ENCODE data around the gene NCKAP5. TPM values are rescaled to one million over a fixed set of nuclear protein-coding genes. Genes with fewer than 3 reads are reported as not detected.
"Not testable (repeated sequence)": the region's sequence is repeated elsewhere in the genome, so short reads cannot be mapped to it uniquely, and the experiment has no call there.

The NCKAP5 gene
- total RNA-seq, 2 donors from 2014 or later = not detected

GRCh38 chr2:133470446-133470845 is 97.8 kb downstream of the NCKAP5 start:
- DNase-seq (ENCODE audit: low spot score in 2 of 2); H3K9me3 Mint-ChIP-seq; H3K36me3 Mint-ChIP-seq; H3K27ac Mint-ChIP-seq; ATAC-seq: not testable (repeated sequence)

DNA sequence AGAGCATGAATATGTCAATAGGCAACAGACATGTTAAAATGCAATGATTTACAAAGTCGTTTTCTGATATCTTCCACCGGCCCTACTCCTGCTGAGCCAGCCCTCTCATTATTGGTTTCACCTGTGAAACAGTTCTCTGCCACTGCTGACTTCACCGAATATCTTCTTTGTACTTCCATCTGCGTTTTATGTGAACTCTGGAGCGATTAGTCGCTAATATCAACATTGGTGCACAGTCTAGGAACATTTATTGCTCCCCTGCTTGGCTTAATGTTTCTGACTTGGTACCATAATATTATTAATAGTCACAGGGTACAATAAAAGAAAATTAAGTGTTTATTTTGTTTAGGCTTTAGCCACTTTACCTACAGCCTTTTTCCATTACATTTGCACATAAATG is 105.5 kb downstream of the NCKAP5 start:
- ATAC-seq (no peak), DNase-seq (ENCODE audit: low spot score in 2 of 2) (no peak)
- Mint-ChIP-seq H3K9me3 (no peaks in the 10 kb centered on the region), H3K36me3 (no peaks in the 10 kb centered on the region), H3K27ac (no peak overlapping the region)

GRCh38 chr2:133461484-133461883 is 106.8 kb downstream of the NCKAP5 start:
- Mint-ChIP-seq H3K36me3 (no peaks in the 10 kb centered on the region), H3K9me3 (no peaks in the 10 kb centered on the region), H3K27ac (no peak overlapping the region)
- DNase-seq (ENCODE audit: low spot score in 2 of 2) = no peak
- no peak for ATAC-seq

- no peak for DNase-seq (ENCODE audit: low spot score in 2 of 2)
- H3K9me3 Mint-ChIP-seq = no peaks in the 10 kb centered on the region
- ATAC-seq = no peak
- no peaks in the 10 kb centered on the region for H3K36me3 Mint-ChIP-seq
- no peak overlapping the region for H3K27ac Mint-ChIP-seq
Measured at GRCh38 chr2:133459590-133459989, 108.7 kb downstream of the NCKAP5 start.

GRCh38 chr2:133458280-133458679 is 110.0 kb downstream of the NCKAP5 start:
- no peak overlapping the region for H3K27ac Mint-ChIP-seq
- DNase-seq (ENCODE audit: low spot score in 2 of 2) = no peak
- no peak for ATAC-seq
- no peaks in the 10 kb centered on the region for H3K9me3 Mint-ChIP-seq
- no peaks in the 10 kb centered on the region for H3K36me3 Mint-ChIP-seq

- ATAC-seq = no peak
- Mint-ChIP-seq H3K27ac (no peak overlapping the region), H3K36me3 (no peaks in the 10 kb centered on the region)
Measured at GRCh38 chr2:133457861-133458260, 110.4 kb downstream of the NCKAP5 start.

GRCh38 chr2:133456971-133457370 is 111.3 kb downstream of the NCKAP5 start:
- no peak for ATAC-seq
- Mint-ChIP-seq H3K27ac (no peak overlapping the region), H3K36me3 (no peaks in the 10 kb centered on the region), H3K9me3 (peaks cover 0 to 4% of the 10 kb centered on the region in 2 donors)
- DNase-seq (ENCODE audit: low spot score in 2 of 2) = no peak

More at GRCh38 chr2:133457861-133458260, 110.4 kb downstream of the NCKAP5 start:
- peaks cover 0 to 2% of the 10 kb centered on the region in 2 donors for H3K9me3 Mint-ChIP-seq
- no peak for DNase-seq (ENCODE audit: low spot score in 2 of 2)

GRCh38 chr2:133456156-133456555 is 112.1 kb downstream of the NCKAP5 start:
- Mint-ChIP-seq H3K36me3 (no peaks in the 10 kb centered on the region), H3K9me3 (peaks cover 0 to 4% of the 10 kb centered on the region in 2 donors), H3K27ac (no peak overlapping the region)
- ATAC-seq = no peak
- DNase-seq (ENCODE audit: low spot score in 2 of 2) = no peak

- H3K9me3 Mint-ChIP-seq = peaks cover 0 to 4% of the 10 kb centered on the region in 2 donors
- DNase-seq (ENCODE audit: low spot score in 2 of 2) (no peak), ATAC-seq (no peak)
- no peaks in the 10 kb centered on the region for H3K36me3 Mint-ChIP-seq
- H3K27ac Mint-ChIP-seq = no peak overlapping the region
Measured at GRCh38 chr2:133453032-133453431, 115.2 kb downstream of the NCKAP5 start.

DNA sequence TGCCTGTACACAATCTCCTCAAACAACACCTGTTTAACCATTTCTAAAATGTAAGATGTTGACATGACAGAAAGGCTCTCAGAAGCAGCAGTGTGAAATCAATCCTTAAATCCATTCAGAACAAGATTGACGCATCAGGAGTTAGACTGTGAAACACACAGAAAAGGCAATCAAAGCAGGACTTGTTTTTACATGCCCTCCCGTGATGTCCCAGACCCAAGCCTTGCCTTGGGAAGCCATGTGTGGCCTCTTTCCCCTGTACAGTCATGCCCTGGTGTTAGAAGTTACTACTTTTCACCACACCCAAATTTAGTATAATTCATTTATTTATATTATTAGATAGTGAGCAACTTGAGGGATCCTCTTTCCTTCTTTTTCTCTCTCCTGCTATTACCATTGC is 115.7 kb downstream of the NCKAP5 start:
- Mint-ChIP-seq H3K27ac (no peak overlapping the region), H3K9me3 (peaks cover 0 to 4% of the 10 kb centered on the region in 2 donors), H3K36me3 (no peaks in the 10 kb centered on the region)
- DNase-seq (ENCODE audit: low spot score in 2 of 2) = no peak
- ATAC-seq = no peak

DNA sequence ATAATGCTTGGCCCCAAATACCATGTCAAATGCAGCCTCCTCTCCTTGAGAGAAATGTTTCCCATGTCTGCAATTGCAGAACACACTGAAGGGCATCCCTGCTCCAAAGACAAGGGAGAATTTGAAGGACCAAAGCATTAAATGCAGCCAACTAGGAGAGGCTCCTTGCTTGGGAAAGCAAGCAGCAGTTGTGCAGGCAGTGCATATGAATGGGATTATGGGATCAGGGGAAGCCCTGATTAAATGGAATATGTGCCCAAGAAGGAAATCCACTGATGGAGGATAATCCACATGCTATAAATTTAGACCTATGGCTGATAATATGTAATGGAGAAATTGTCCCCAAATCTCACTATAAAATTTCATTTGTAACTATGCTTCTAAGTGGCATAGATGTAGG is 116.1 kb downstream of the NCKAP5 start:
- H3K36me3 Mint-ChIP-seq = no peaks in the 10 kb centered on the region
- ATAC-seq (no peak), DNase-seq (ENCODE audit: low spot score in 2 of 2) (no peak)
- H3K27ac Mint-ChIP-seq = no peak overlapping the region
- H3K9me3 Mint-ChIP-seq = peaks cover 0 to 4% of the 10 kb centered on the region in 2 donors

GRCh38 chr2:133448195-133448594 is 120.1 kb downstream of the NCKAP5 start:
- no peak for ATAC-seq
- DNase-seq (ENCODE audit: low spot score in 2 of 2) = no peak
- H3K27ac Mint-ChIP-seq = no peak overlapping the region
- no peaks in the 10 kb centered on the region for H3K36me3 Mint-ChIP-seq
- H3K9me3 Mint-ChIP-seq = peaks cover 9 to 17% of the 10 kb centered on the region in 2 donors

- DNase-seq (ENCODE audit: low spot score in 2 of 2) = no peak
- no peak for ATAC-seq
- Mint-ChIP-seq H3K36me3 (no peaks in the 10 kb centered on the region), H3K9me3 (peaks cover 9 to 13% of the 10 kb centered on the region in 2 donors), H3K27ac (no peak overlapping the region)
Measured at GRCh38 chr2:133447303-133447702, 121.0 kb downstream of the NCKAP5 start.

DNA sequence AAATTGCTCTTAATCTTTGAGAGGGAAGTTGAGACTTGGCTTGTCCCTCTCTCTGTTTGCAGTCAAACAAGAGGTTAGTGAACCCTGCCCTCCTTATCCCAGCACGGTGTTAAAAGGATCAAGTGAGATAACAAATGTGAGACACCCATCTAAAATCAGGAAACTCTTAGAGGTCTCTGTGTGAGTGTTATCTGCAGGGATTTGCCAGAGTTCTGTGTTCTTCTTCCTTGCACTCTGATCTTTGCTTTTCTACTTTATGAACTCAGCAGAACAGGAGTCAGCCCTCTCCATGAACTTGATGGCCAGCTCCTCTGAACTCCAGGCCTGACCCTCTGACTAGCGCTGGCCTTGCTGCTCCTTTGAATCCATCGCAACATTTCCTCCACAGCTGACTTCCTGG is 123.8 kb downstream of the NCKAP5 start:
- no peaks in the 10 kb centered on the region for H3K36me3 Mint-ChIP-seq
- ATAC-seq (no peak), DNase-seq (ENCODE audit: low spot score in 2 of 2) (no peak)
- H3K9me3 Mint-ChIP-seq = peaks cover 9 to 13% of the 10 kb centered on the region in 2 donors
- H3K27ac Mint-ChIP-seq = no peak overlapping the region

DNA sequence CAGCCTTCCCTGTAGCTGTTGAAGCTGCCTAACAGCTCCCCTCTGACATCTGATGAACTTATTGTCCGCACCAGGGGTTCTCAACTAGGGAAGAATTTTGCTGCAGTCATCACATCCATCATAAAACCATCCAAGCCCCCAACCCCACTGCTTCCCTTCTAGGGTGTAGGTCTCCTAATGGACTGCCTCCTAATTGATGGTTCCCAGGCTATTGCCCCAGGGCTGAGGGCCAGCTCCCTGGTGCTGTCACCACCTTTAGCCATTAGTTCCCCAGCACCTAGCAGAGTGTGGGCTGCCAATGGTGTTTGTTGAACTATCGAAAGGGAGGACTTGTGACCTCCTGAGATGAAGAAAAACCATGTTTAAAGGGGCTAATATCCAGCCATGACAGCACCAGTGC is 125.9 kb downstream of the NCKAP5 start:
- no peak for DNase-seq (ENCODE audit: low spot score in 2 of 2)
- no peak for ATAC-seq
- Mint-ChIP-seq H3K9me3 (peaks cover 9 to 13% of the 10 kb centered on the region in 2 donors), H3K36me3 (no peaks in the 10 kb centered on the region), H3K27ac (no peak overlapping the region)

DNA sequence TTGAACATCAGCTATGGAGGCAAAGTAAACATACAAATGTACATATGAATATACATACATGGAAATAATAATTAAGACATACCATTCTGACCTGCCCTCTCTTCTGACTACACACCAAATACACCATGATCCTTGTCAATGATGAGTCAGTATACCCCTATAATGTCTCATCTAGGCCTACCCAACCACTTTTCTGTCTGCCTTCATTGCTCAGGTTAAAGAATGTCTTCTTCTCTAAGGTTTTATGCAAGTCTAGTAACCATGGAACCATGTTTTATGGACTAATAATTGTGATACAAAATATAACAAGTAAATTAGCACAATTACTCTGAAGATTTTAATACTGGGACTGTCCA is 128.7 kb downstream of the NCKAP5 start:
- peaks cover 0 to 7% of the 10 kb centered on the region in 2 donors for H3K9me3 Mint-ChIP-seq
- no peak overlapping the region for H3K27ac Mint-ChIP-seq
- ATAC-seq = no peak

DNA sequence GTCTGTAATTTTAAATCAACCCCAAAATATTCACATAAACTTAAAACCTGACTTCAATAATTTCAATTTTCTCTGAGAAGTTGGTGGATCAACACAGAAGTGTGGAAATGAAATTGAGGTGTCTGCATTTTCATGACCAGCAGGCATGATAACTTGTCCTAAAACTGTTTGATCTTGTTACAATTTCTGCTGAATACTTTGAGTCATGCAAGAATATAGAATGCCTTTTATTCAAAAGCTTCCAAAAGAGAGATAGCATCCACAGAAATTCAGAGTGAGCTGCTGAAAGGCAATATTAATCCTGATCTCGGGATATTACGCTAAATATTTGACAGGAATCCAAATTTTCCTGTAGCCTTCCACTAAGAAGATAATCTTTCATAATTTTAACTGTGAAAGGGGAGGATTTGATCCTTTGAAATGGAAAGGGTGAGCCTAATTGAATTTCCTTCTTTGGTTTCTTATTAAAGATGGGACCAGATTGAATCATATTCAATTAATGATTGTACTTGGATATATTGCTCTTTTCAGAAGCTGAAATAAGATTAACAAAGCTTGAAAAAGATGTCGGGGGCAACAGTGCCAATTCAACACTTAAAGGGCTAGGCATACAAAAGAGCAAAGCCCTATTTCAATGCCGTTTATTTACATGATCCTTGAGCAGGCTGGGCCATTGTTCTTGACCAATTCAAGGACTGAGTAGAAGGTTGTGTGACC is 129.3 kb downstream of the NCKAP5 start:
- no peaks in the 10 kb centered on the region for H3K36me3 Mint-ChIP-seq
- ATAC-seq (no peak), DNase-seq (ENCODE audit: low spot score in 2 of 2) (no peak)
- peaks cover 0 to 7% of the 10 kb centered on the region in 2 donors for H3K9me3 Mint-ChIP-seq
- H3K27ac Mint-ChIP-seq = no peak overlapping the region

More for the DNA sequence above, 128.7 kb downstream of the NCKAP5 start:
- no peak for DNase-seq (ENCODE audit: low spot score in 2 of 2)
- H3K36me3 Mint-ChIP-seq = no peaks in the 10 kb centered on the region

GRCh38 chr2:133438026-133438425 is 130.2 kb downstream of the NCKAP5 start:
- H3K9me3 Mint-ChIP-seq = peaks cover 0 to 7% of the 10 kb centered on the region in 2 donors
- no peak for ATAC-seq
- no peak for DNase-seq (ENCODE audit: low spot score in 2 of 2)

More at GRCh38 chr2:133438026-133438425, 130.2 kb downstream of the NCKAP5 start:
- Mint-ChIP-seq H3K36me3 (no peaks in the 10 kb centered on the region), H3K27ac (no peak overlapping the region)
